Left cardiac atrium (tissue), 4 donors: ENCODE results near the gene KCNS1. TPM values are rescaled to one million over a fixed set of nuclear protein-coding genes. Genes with fewer than 3 reads are reported as not detected.

ENCODE experiments used
- ATAC-seq, 2 donors: fragments of 200-7000 bp; cut with Tn5 transposase; one replicate each; pipeline ENCODE4 v1.9.1; 2020; ENCODE audit warnings: mild to moderate bottlenecking in 2 of 2, moderate library complexity in 2 of 2
- DNase-seq: peaks from one replicate; pipeline ENCODE4 v3.0.0-alpha.2; 2020
- intact Hi-C, 2 donors: fragments of 100-400 bp; cut with DNase I; formaldehyde crosslinking; loops; one replicate each; pipeline versions ENCODE4 v1.14.1 to v1.15.1; 2022 to 2023
- total RNA-seq, 2 donors: library from RNA; stranded (reverse); fragmentation: NEBNext Ultra II Directional; extraction: Animal tissue kit (Norgen Biotek cat#: 25700); gene quantifications; one replicate each; pipeline ENCODE4 v1.2.1, GENCODE V29; 2021
- donor health status: DM: no; HTN: yes; CAD: no.
- donor health status: DM: no; HTN: yes; CAD: no; lungs with severe emphysema.
- donor health status: DM: yes; HTN: yes; CAD: no.
- donor health status: Dilated cardiomyopathy.

Gene KCNS1
- total RNA-seq, 2 donors from 2014 or later = 0.21 TPM

- intact Hi-C loops = no loop called here
- no peak for ATAC-seq
- no peak for DNase-seq
Observed at GRCh38 chr20:45111799-45112471, 11.0 kb upstream of the KCNS1 start.

GRCh38 chr20:45111285-45111684 lies 10.4 kb upstream of the KCNS1 start:
- intact Hi-C loops = no loop called here
- ATAC-seq (no peak), DNase-seq (no peak)

- intact Hi-C loops = no loop called here
- DNase-seq = no peak
- no peak for ATAC-seq
Observed at GRCh38 chr20:45110301-45110700, 9.4 kb upstream of the KCNS1 start.

- DNase-seq = no peak
- intact Hi-C loops = no loop called here
- no peak for ATAC-seq
Observed at GRCh38 chr20:45109634-45110033, 8.7 kb upstream of the KCNS1 start.

- ATAC-seq (no peak), DNase-seq (no peak)
- intact Hi-C loops = no loop called here
Observed at GRCh38 chr20:45105317-45105716, 4.4 kb upstream of the KCNS1 start.

GRCh38 chr20:45104786-45105185 lies 3.9 kb upstream of the KCNS1 start:
- no peak for ATAC-seq
- intact Hi-C loops = no loop called here
- DNase-seq = no peak

- intact Hi-C loops = no loop called here
- ATAC-seq (no peak), DNase-seq (no peak)
Observed at GRCh38 chr20:45103072-45103471, 2.1 kb upstream of the KCNS1 start.

GRCh38 chr20:45101333-45101850 lies 465 bp upstream of the KCNS1 start:
- intact Hi-C loops = no loop called here
- no peak for DNase-seq
- ATAC-seq = peak in 1 of 2 donors; percentile 25

- DNase-seq (peak; percentile 40), ATAC-seq (peak in 1 of 2 donors; percentile 38)
- intact Hi-C loops = loop anchor here (5.0 to 10.0 kb wide), 3 partner anchors 56 to 197 kb away; no protein-coding TSS in a partner anchor
Observed at GRCh38 chr20:45098103-45098773, 2.7 kb downstream of the KCNS1 start.

GRCh38 chr20:45097485-45098102 lies 3.3 kb downstream of the KCNS1 start:
- peak in 1 of 2 donors; percentile 41 for ATAC-seq
- intact Hi-C loops = loop anchor here (5.0 to 10.0 kb wide), 3 partner anchors 55 to 197 kb away; no protein-coding TSS in a partner anchor

GRCh38 chr20:45096781-45097180 lies 4.1 kb downstream of the KCNS1 start:
- no peak for ATAC-seq
- intact Hi-C loops = loop anchor here (1.0 to 10.0 kb wide), 4 partner anchors 54 to 198 kb away; no protein-coding TSS in a partner anchor
- no peak for DNase-seq

More at GRCh38 chr20:45097485-45098102, 3.3 kb downstream of the KCNS1 start:
- peak; percentile 44 for DNase-seq

GRCh38 chr20:45095805-45096238 lies 5.1 kb downstream of the KCNS1 start:
- intact Hi-C loops = loop anchor here (1.0 to 10.0 kb wide), 4 partner anchors 54 to 199 kb away; no protein-coding TSS in a partner anchor
- peak; percentile 58 for DNase-seq
- ATAC-seq = peak; percentile 39 to 55

- intact Hi-C loops = loop anchor here (5.0 to 10.0 kb wide), 4 partner anchors 43 to 200 kb away; no protein-coding TSS in a partner anchor
- no peak for ATAC-seq
- no peak for DNase-seq
Observed at GRCh38 chr20:45094864-45095574, 5.9 kb downstream of the KCNS1 start.

- intact Hi-C loops = loop anchor here (5.0 to 10.0 kb wide), 3 partner anchors 42 to 201 kb away; no protein-coding TSS in a partner anchor
- ATAC-seq = no peak
- DNase-seq = no peak
Observed at GRCh38 chr20:45094201-45094600, 6.7 kb downstream of the KCNS1 start.

GRCh38 chr20:45092898-45093297 lies 8.0 kb downstream of the KCNS1 start:
- intact Hi-C loops = loop anchor here (5.0 to 10.0 kb wide), 3 partner anchors 41 to 202 kb away; no protein-coding TSS in a partner anchor
- DNase-seq (no peak), ATAC-seq (no peak)

- DNase-seq (no peak), ATAC-seq (no peak)
- intact Hi-C loops = loop anchor here (5.0 to 10.0 kb wide), 3 partner anchors 39 to 203 kb away; no protein-coding TSS in a partner anchor
Observed at GRCh38 chr20:45091366-45091765, 9.6 kb downstream of the KCNS1 start.

GRCh38 chr20:45090481-45090880 lies 10.4 kb downstream of the KCNS1 start:
- ATAC-seq = no peak
- intact Hi-C loops = loop anchor here (5.0 to 10.0 kb wide), 3 partner anchors 38 to 204 kb away; no protein-coding TSS in a partner anchor

GRCh38 chr20:45088247-45088646 lies 12.7 kb downstream of the KCNS1 start:
- DNase-seq (no peak), ATAC-seq (peak in 1 of 2 donors; percentile 64)
- intact Hi-C loops = no loop called here

More at GRCh38 chr20:45090481-45090880, 10.4 kb downstream of the KCNS1 start:
- no peak for DNase-seq

- no peak for DNase-seq
- no peak for ATAC-seq
- intact Hi-C loops = no loop called here
Observed at GRCh38 chr20:45087814-45088213, 13.1 kb downstream of the KCNS1 start.
